Astrocyte (in vitro differentiated cells and primary cell): ENCODE data around the gene PSMB9.

Experiments
- CTCF ChIP-seq: IDR thresholded peaks from 2 replicates; pipeline ENCODE4 v1.5.1; 2011; ENCODE audit warnings: low read depth, mild to moderate bottlenecking, inconsistent platforms, low read length, moderate library complexity; ENCODE audit not compliant: insufficient read depth
- EZH2 ChIP-seq: IDR thresholded peaks from 2 replicates; pipeline ENCODE4 v1.6.1; 2012; ENCODE audit warnings: mild to moderate bottlenecking, low read length, inconsistent platforms; ENCODE audit not compliant: insufficient read depth

GRCh38 chr6:32807020-32807580 is 46.9 kb upstream of the PSMB9 start:
- TF ChIP-seq CTCF (no peak), EZH2 (no peak)
